Measurements from ENCODE around the gene CHST12. TPM values are rescaled to one million over a fixed set of nuclear protein-coding genes. Genes with fewer than 3 reads are reported as not detected.

Gene CHST12
- total and polyA plus RNA-seq, 2 donors (not counting 1 experiment from before 2014, with no cell fraction given) = 25.4 to 27.1 TPM

GRCh38 chr7:2488681-2489080 lies 85.3 kb downstream of the CHST12 start:
- no peaks in the 10 kb centered on the region for H3K36me3 ChIP-seq (replicated peaks in 1 of 2; ENCODE audit: control extremely low read depth in 1 of 2, control insufficient read depth in 1 of 2, extremely low read depth in 1 of 2, insufficient read depth in 2 of 2, low read length in 1 of 2)
- H3K27me3 ChIP-seq (replicated peaks in 1 of 4; ENCODE audit: control extremely low read depth in 1 of 4, control insufficient read depth in 3 of 4, insufficient read depth in 4 of 4, low read length in 3 of 4) = peaks cover 0 to 21% (median 0%) of the 10 kb centered on the region in 4 experiments
- Mint-ChIP-seq H3K4me1 (peaks cover 2% of the 10 kb centered on the region), H3K4me3 (no peak overlapping the region), H3K27ac (no peak overlapping the region), H3K9me3 (ENCODE audit: insufficient read depth) (no peaks in the 10 kb centered on the region), H3K27me3 (no peaks in the 10 kb centered on the region)
- ChIA-PET CTCF (interaction anchor here (0.6 to 1.0 kb wide), 2 partner anchors 20 to 123 kb away, joined by 3 to 4 read pairs; no protein-coding TSS in a partner anchor), POLR2A (no interaction called here)
- H3K4me1 ChIP-seq (ENCODE audit: control insufficient read depth in 2 of 2, insufficient read depth in 2 of 2, low read length in 2 of 2) = no peaks in the 10 kb centered on the region
- no peaks in the 10 kb centered on the region for H4K20me1 ChIP-seq (ENCODE audit: control insufficient read depth, insufficient read depth, low read length, poor library complexity, severe bottlenecking)
- H3K4me2 ChIP-seq (replicated peaks; ENCODE audit: low read depth, low read length, poor library complexity, severe bottlenecking) = no peak overlapping the region
- no peak overlapping the region for H3K4me3 ChIP-seq (ENCODE audit: control extremely low read depth in 1 of 5, extremely low read depth in 1 of 5, insufficient read depth in 1 of 5, low read depth in 2 of 5, low read length in 4 of 5)
- DNase-seq (no peak), ATAC-seq (ENCODE audit: low read depth) (no peak)
- no peak overlapping the region for H2AFZ ChIP-seq (ENCODE audit: insufficient read depth, low read depth, low read length, poor library complexity, severe bottlenecking)
- 56% methylated on average over 8 of the region's 9 CpGs for WGBS (ENCODE audit: insufficient coverage)
- peaks cover 0 to 5% (median 0%) of the 10 kb centered on the region in 3 donors for H3K9me3 ChIP-seq (ENCODE audit: control extremely low read depth in 1 of 3, control insufficient read depth in 2 of 3, insufficient read depth in 1 of 3, low read length in 2 of 3)
- intact Hi-C loops (cut with micrococcal nuclease) = no loop called here
- no peak for TF ChIP-seq CTCF (IDR thresholded peaks at IDR 0.05)
- TF ChIP-seq EZH2 (IDR thresholded peaks at IDR 0.05; ENCODE audit: borderline replicate concordance, insufficient read depth, low read depth, low read length, poor library complexity, severe bottlenecking) = no peak
- no peak overlapping the region for H3K27ac ChIP-seq (ENCODE audit: low read length in 2 of 2)
- H3K79me2 ChIP-seq (ENCODE audit: control insufficient read depth, insufficient read depth, low read length) = no peaks in the 10 kb centered on the region
- H3K9ac ChIP-seq (ENCODE audit: low read length) = no peak overlapping the region

GRCh38 chr7:2490181-2490651 lies 86.8 kb downstream of the CHST12 start:
- H2AFZ ChIP-seq (ENCODE audit: insufficient read depth, low read depth, low read length, poor library complexity, severe bottlenecking) = no peak overlapping the region
- WGBS (ENCODE audit: insufficient coverage) = 86% methylated on average over 7 of the region's 13 CpGs
- peaks cover 0 to 27% (median 0%) of the 10 kb centered on the region in 4 experiments for H3K27me3 ChIP-seq (replicated peaks in 1 of 4; ENCODE audit: control extremely low read depth in 1 of 4, control insufficient read depth in 3 of 4, insufficient read depth in 4 of 4, low read length in 3 of 4)
- no peaks in the 10 kb centered on the region for H4K20me1 ChIP-seq (ENCODE audit: control insufficient read depth, insufficient read depth, low read length, poor library complexity, severe bottlenecking)
- no peak overlapping the region for H3K9ac ChIP-seq (ENCODE audit: low read length)
- no peak overlapping the region for H3K27ac ChIP-seq (ENCODE audit: low read length in 2 of 2)
- peaks cover 2% of the 10 kb centered on the region for H3K4me1 Mint-ChIP-seq
- no peaks in the 10 kb centered on the region for H3K79me2 ChIP-seq (ENCODE audit: control insufficient read depth, insufficient read depth, low read length)
- ATAC-seq (ENCODE audit: low read depth) = no peak
- TF ChIP-seq EZH2 (IDR thresholded peaks at IDR 0.05; ENCODE audit: borderline replicate concordance, insufficient read depth, low read depth, low read length, poor library complexity, severe bottlenecking) (no peak), CTCF (IDR thresholded peaks at IDR 0.05) (no peak)
- peaks cover 0 to 4% (median 0%) of the 10 kb centered on the region in 3 donors for H3K9me3 ChIP-seq (ENCODE audit: control extremely low read depth in 1 of 3, control insufficient read depth in 2 of 3, insufficient read depth in 1 of 3, low read length in 2 of 3)
- no peak overlapping the region for H3K4me3 ChIP-seq (ENCODE audit: control extremely low read depth in 1 of 5, extremely low read depth in 1 of 5, insufficient read depth in 1 of 5, low read depth in 2 of 5, low read length in 4 of 5)
- no peak overlapping the region for H3K4me2 ChIP-seq (replicated peaks; ENCODE audit: low read depth, low read length, poor library complexity, severe bottlenecking)
- intact Hi-C loops (cut with micrococcal nuclease) = no loop called here
- no peak for DNase-seq
- peaks cover 3% of the 10 kb centered on the region for H3K27me3 Mint-ChIP-seq
- no peaks in the 10 kb centered on the region for H3K9me3 Mint-ChIP-seq (ENCODE audit: insufficient read depth)
- H3K36me3 ChIP-seq (replicated peaks in 1 of 2; ENCODE audit: control extremely low read depth in 1 of 2, control insufficient read depth in 1 of 2, extremely low read depth in 1 of 2, insufficient read depth in 2 of 2, low read length in 1 of 2) = no peaks in the 10 kb centered on the region
- CTCF ChIA-PET = no interaction called here
- H3K4me1 ChIP-seq (ENCODE audit: control insufficient read depth in 2 of 2, insufficient read depth in 2 of 2, low read length in 2 of 2) = peaks cover 0 to 6% of the 10 kb centered on the region in 2 donors
- POLR2A ChIA-PET = no interaction called here
- no peak overlapping the region for H3K4me3 Mint-ChIP-seq
- H3K27ac Mint-ChIP-seq = no peak overlapping the region
